GM18502 (cell line): Measurements from ENCODE around the gene RGS3.
"Not testable (repeated sequence)": the region's sequence is repeated elsewhere in the genome, so short reads cannot be mapped to it uniquely, and the experiment has no call there.

ENCODE experiments used
- ATAC-seq: cut with Tn5 transposase; IDR thresholded peaks from one replicate; pipeline ENCODE4 v1.9.1; 2021; ENCODE audit warnings: mild to moderate bottlenecking; ENCODE audit not compliant: unreplicated experiment, poor library complexity

Gene RGS3

GRCh38 chr9:113484258-113484730, 20.8 kb downstream of the RGS3 start:
- ATAC-seq: no peak

GRCh38 chr9:113485761-113486115, 22.2 kb downstream of the RGS3 start:
- no peak for ATAC-seq

- ATAC-seq: no peak
Measured at GRCh38 chr9:113486327-113486726, 22.8 kb downstream of the RGS3 start.

DNA sequence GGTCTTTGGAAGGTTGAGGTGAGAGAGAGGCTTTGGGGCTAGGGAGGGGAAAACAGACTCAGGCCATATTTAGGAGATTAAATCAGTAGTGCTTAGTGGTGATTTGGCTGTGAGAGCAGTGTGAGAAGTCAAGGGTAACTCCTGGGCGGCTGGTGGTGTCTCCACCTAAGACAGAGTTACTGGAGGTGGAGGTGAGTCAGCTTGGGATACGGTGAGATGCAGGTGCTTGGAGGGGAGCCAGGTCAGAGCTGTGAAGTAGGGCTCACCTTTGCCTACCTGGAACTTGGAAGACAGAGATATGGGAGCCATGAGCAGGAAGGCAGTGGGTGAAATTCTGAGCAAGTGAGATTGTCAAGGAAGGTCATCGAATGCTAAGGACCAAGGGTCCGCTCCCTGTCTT, 24.5 kb downstream of the RGS3 start:
- no peak for ATAC-seq

DNA sequence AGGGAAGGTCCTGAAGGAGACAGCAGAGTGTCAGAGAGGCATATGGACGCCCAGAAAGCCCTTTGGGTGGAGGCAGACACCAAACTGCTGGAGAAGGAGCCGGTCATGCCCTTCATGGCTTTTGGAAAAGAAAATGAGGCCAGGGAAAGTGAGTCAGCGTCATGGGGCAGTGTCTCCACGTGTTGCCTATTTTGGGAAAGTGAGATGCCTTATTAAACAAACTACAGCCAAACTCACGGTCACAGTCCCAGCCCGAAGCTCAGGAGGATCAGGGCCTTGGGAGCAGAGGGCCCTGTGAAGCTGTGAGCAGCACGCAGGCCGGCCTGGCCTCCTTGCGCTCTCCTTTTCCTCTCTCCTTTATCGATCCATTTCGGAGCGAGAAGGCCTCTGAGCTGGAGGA, 25.0 kb downstream of the RGS3 start:
- no peak for ATAC-seq

GRCh38 chr9:113491147-113491546, 27.6 kb downstream of the RGS3 start:
- not testable (repeated sequence) for ATAC-seq

GRCh38 chr9:113492343-113493202, 29.0 kb downstream of the RGS3 start:
- ATAC-seq: no peak

DNA sequence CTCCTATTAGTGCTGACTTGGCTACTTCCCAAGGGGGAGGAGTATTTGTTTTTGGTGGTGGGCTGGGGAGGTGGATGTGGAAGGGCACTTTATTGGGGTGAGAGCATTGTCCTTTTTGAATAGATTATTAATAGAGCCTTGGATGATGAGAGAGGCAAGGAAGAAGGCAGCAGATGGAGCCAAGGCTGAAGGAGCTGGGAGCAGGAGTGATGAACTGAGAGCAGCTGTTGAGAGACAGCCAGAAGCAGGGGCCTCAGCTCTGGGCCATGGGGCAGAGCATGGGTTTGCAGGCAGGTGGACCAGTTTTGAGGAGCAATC, 29.6 kb downstream of the RGS3 start:
- ATAC-seq: no peak

DNA sequence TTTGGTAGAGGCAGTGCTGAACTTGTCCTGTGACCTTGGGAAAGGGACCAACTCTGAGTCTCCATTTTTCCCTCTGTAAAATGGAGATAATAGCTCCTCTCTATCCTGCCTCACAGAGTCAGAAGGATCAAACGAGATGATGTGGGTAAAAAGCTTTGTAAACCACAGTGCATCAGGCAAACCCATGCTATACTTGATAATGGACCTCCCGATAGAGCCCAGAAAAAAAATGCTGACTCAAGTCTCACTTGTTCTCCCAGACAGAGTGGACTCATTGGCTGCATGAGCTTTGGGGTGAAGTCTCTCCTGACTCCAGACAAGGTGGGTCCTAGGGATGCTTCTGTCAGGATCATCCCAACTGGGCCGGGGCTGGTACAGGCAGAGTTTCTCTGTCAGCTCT, 32.0 kb downstream of the RGS3 start:
- ATAC-seq: no peak

DNA sequence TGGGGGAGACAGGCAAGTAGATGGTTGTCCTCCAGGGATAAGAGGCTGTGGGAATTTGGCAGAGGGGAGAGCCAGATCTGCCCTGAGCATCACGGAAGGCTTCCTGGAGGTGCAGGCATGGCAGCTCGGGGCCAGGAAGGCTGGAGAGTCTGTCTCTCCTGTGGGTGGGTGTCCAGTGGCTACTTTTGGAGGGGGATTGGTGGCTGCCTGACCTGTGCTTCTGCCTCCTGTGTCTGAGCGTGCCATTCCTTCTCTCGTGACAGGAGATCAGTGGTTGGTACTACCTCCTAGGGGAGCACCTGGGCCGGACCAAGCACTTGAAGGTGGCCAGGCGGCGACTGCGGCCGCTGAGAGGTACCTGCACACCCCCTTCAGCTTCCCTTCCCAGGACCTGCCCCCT, 33.5 kb downstream of the RGS3 start:
- ATAC-seq: no peak

DNA sequence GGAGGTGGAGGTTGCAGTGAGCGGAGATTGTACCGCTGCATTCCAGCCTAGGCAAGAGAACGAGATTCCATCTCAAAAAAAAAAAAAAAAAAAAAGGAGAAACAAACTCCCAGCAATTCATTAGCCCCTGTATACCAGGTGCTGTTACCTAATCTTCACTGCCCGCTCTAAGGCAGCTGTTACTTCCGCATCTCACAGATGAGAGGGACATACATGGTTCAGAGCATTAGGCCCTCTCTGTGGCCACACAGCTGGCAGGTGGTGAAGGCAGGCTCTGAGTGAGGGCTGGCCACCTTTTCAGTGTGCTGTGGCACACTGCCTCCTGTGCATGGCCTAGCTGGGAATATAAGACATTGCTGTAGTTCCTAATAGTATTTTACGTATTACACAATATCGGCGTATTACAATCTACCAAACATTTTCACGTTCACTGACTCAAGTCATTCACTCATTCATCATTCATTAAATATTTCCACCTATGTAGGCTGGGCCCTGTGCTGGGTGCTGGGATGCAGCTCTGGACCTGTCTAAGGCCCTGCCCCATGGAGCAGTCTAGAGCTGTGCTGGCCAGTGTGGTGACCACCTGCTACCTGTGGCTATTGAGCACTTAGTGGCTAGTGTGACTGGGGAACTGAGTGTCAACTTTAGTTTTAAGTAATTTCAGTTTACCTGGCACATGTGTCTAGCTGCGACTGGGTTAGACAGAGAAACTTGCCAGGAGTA, 35.8 kb downstream of the RGS3 start:
- no peak for ATAC-seq

- no peak for ATAC-seq
Measured at GRCh38 chr9:113499876-113500497, 36.5 kb downstream of the RGS3 start.

DNA sequence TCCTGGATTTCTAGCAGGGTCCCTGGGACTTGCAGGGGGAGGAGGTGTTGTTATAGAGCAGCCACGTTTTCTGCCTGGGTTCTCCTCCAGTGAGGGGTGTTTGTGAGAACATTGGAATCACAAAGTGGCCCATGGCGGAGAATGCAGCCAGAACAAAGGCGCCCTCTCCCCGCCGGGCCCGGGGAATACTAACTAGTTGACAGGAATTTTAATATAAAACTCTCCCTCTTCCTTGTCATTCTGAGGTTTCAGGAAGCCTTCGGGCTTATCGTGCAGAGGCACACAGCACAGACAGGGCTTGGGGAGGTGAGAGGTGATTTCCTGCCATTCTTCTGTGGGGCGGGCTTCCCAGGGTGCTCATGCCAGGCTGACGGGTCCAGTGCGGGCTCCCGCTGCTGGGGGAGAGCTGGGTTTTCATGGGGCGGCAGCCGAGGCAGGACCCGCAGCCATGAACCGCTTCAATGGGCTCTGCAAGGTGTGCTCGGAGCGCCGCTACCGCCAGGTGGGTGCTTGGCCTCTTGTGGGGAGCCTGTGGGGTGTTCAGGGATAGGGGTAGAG, 37.7 kb downstream of the RGS3 start:
- ATAC-seq: no peak

GRCh38 chr9:113501852-113502251, 38.3 kb downstream of the RGS3 start:
- ATAC-seq: no peak

- ATAC-seq: no peak
Measured at GRCh38 chr9:113502427-113503034, 39.0 kb downstream of the RGS3 start.

- no peak for ATAC-seq
Measured at GRCh38 chr9:113503131-113503541, 39.6 kb downstream of the RGS3 start.

DNA sequence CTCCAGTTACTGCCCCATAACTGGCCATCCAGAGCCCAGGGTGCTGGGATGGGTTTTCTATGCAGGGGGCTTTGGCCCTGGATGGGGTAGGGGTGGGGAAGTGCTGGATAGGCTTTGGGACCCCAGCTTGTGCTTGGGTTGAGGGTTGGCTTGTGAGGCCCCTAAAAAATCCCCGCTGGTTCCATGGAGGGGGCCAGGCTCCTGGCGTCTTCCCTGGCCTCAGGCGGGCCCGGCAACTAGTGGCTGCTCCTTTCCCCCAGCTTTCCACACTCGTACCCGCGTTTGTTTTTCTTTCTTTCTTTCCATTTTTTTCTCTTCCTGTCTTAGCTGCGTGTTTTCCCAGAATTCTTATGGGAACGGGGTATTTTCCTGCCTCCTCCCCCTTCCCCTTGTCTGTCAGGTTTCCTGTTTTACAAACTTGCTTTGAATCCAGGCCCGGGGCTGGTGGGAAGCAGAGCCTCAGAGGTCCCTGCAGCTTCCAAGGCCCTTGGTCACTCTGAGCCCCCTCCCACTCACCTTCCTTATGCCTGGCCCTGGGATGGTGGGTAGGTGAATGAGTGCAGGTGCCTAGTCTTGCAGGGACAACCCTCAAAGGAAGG, 40.2 kb downstream of the RGS3 start:
- no peak for ATAC-seq

- ATAC-seq: no peak
Measured at GRCh38 chr9:113504725-113505590, 41.4 kb downstream of the RGS3 start.

DNA sequence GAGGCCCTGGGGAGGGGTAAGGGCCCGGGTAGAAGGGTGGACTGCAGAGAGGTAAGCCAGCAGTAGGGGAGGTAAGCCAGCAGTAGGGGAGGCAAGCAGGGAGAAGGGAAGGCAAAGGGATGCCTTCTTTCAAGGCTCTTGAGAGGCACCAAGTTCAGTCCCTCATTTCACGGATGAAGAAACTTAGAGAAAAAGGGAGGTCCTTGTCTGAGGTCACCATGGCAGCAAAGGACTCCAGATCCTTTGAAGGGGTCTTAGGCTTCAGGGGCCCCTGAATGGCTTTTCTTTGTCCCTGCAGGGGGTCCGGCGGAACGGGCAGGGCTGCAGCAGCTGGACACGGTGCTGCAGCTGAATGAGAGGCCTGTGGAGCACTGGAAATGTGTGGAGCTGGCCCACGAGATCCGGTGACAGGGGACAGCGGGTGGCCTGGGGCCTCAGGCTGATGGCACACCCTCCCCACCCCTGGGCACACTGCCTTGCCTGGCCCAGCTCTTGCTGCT, 42.6 kb downstream of the RGS3 start:
- ATAC-seq: no peak
